CD8-positive, alpha-beta memory T cell (primary cell): ENCODE results near the gene SETSIP. TPM values are rescaled to one million over a fixed set of nuclear protein-coding genes. Genes with fewer than 3 reads are reported as not detected.

Source experiments
- CTCF ChIA-PET: fragments of 350-600 bp; sonication (Branson Sonifier 250); formaldehyde crosslinking; loops from one replicate; lab custom pipeline; 2021; ENCODE audit warnings: antibody characterized with exemption; lab: Charles Lee
- POLR2A ChIA-PET: fragments of 350-600 bp; sonication (Branson Sonifier 250); formaldehyde crosslinking; loops from one replicate; lab custom pipeline; 2021; ENCODE audit warnings: antibody characterized with exemption; lab: Charles Lee
- DNase-seq, 5 donors: peaks; one replicate each; pipeline versions ENCODE4 v3.0.0 to v3.0.0-alpha.2; 2020 to 2022; ENCODE audit warnings: mixed read lengths in 1 of 5
- H3K27ac ChIP-seq: one replicate; pipeline ENCODE4 v1.7.0; 2013; ENCODE audit warnings: low read depth, mild to moderate bottlenecking, low read length, moderate library complexity
- H3K27me3 ChIP-seq: 2 replicates; pipeline ENCODE4 v1.7.0; 2013; ENCODE audit warnings: low read length, mild to moderate bottlenecking; ENCODE audit not compliant: insufficient read depth, poor library complexity, severe bottlenecking
- H3K36me3 ChIP-seq: 2 replicates; pipeline ENCODE4 v1.7.0; 2013; ENCODE audit warnings: mild to moderate bottlenecking, low read length, moderate library complexity; ENCODE audit not compliant: insufficient read depth
- H3K4me1 ChIP-seq: 2 replicates; pipeline ENCODE4 v1.7.0; 2013; ENCODE audit warnings: mild to moderate bottlenecking, low read length, moderate library complexity; ENCODE audit not compliant: insufficient read depth
- H3K4me3 ChIP-seq: 2 replicates; pipeline ENCODE4 v1.7.0; 2013; ENCODE audit warnings: mild to moderate bottlenecking, low read length
- H3K9me3 ChIP-seq: 2 replicates; pipeline ENCODE4 v1.7.0; 2013; ENCODE audit warnings: mild to moderate bottlenecking, low read length
- H3K27ac Mint-ChIP-seq, 8 donors: one replicate each; pipeline ENCODE4 v1.8.0; 2020 to 2021; ENCODE audit warnings: mixed read lengths in 8 of 8, mild to moderate bottlenecking in 6 of 8, inconsistent platforms in 3 of 8, moderate library complexity in 3 of 8
- H3K27me3 Mint-ChIP-seq, 2 donors: one replicate each; pipeline ENCODE4 v1.8.0; 2020 to 2021; ENCODE audit warnings: mixed read lengths in 2 of 2, mild to moderate bottlenecking in 1 of 2, moderate library complexity in 1 of 2
- H3K36me3 Mint-ChIP-seq, 3 donors: one replicate each; pipeline ENCODE4 v1.8.0; 2020 to 2021; ENCODE audit warnings: mixed read lengths in 3 of 3, inconsistent platforms in 1 of 3, mild to moderate bottlenecking in 1 of 3
- H3K4me1 Mint-ChIP-seq, 3 donors: one replicate each; pipeline ENCODE4 v1.8.0; 2020 to 2021; ENCODE audit warnings: mixed read lengths in 3 of 3, inconsistent platforms in 1 of 3, mild to moderate bottlenecking in 1 of 3
- H3K4me3 Mint-ChIP-seq, 7 donors: one replicate each; pipeline ENCODE4 v1.8.0; 2020 to 2021; ENCODE audit warnings: mixed read lengths in 7 of 7, mild to moderate bottlenecking in 6 of 7, moderate library complexity in 4 of 7, inconsistent platforms in 2 of 7
- H3K9me3 Mint-ChIP-seq, 5 donors: one replicate each; pipeline ENCODE4 v1.8.0; 2020 to 2022; ENCODE audit warnings: mixed read lengths in 5 of 5, mild to moderate bottlenecking in 3 of 5, moderate library complexity in 2 of 5, inconsistent platforms in 1 of 5
- polyA plus RNA-seq: library from polyadenylated mRNA; unstranded; fragments of 300-500 nt; fragmentation: Illumina TruSeq; gene quantifications from one replicate; pipeline ENCODE4 v1.2.3, GENCODE V29; 2021
- total RNA-seq, 2 experiments: library from RNA; stranded (reverse); gene quantifications; one replicate each; pipeline ENCODE4 v1.2.3, GENCODE V29; 2021

The SETSIP gene
- total RNA-seq = under 1 TPM; 0.38 to 0.39 TPM
- polyA plus RNA-seq = not detected

GRCh38 chr1:92075311-92075710 is at the start of gene SETSIP:
TSS of gene SETSIP (minus strand) at chr1:92075411. CDS start at chr1:92075411, 0 bp downstream.
- H3K27me3 ChIP-seq = no peaks in the 10 kb centered on the region
- ChIA-PET CTCF (interaction anchor here (2.0 kb wide), 1 partner anchor 10 kb away, joined by 5 read pairs; no protein-coding TSS in a partner anchor), POLR2A (no interaction called here)
- DNase-seq = no peak
- Mint-ChIP-seq H3K27ac (peak within 1 kb of the TSS in 3 of 8 donors; percentile 0 to 39 (median 38)), H3K4me1 (peaks cover 6% of the 10 kb centered on the region in 3 donors), H3K27me3 (no peaks in the 10 kb centered on the region), H3K36me3 (peaks cover 0 to 4% (median 2%) of the 10 kb centered on the region in 3 donors), H3K4me3 (peak within 1 kb of the TSS in 1 of 7 donors; percentile 14), H3K9me3 (no peaks in the 10 kb centered on the region)
- no peak within 1 kb of the TSS for H3K4me3 ChIP-seq
- H3K9me3 ChIP-seq = no peaks in the 10 kb centered on the region
- H3K36me3 ChIP-seq = no peaks in the 10 kb centered on the region
- no peaks in the 10 kb centered on the region for H3K4me1 ChIP-seq
- no peak within 1 kb of the TSS for H3K27ac ChIP-seq

- H3K4me1 ChIP-seq = no peaks in the 10 kb centered on the region
- no peak overlapping the region for H3K27ac ChIP-seq
- POLR2A ChIA-PET = no interaction called here
- H3K4me3 ChIP-seq = no peak overlapping the region
- no peaks in the 10 kb centered on the region for H3K9me3 ChIP-seq
- Mint-ChIP-seq H3K27ac (no peak overlapping the region), H3K4me3 (no peak overlapping the region), H3K27me3 (no peaks in the 10 kb centered on the region), H3K9me3 (no peaks in the 10 kb centered on the region), H3K36me3 (peaks cover 3 to 11% (median 7%) of the 10 kb centered on the region in 3 donors), H3K4me1 (peaks cover 0 to 7% (median 4%) of the 10 kb centered on the region in 3 donors)
- CTCF ChIA-PET = no interaction called here
- DNase-seq = no peak
- no peaks in the 10 kb centered on the region for H3K36me3 ChIP-seq
- H3K27me3 ChIP-seq = no peaks in the 10 kb centered on the region
Observed at GRCh38 chr1:92123868-92124267, 48.7 kb upstream of the SETSIP start.

- Mint-ChIP-seq H3K36me3 (peaks cover 0 to 1% (median 1%) of the 10 kb centered on the region in 3 donors), H3K4me3 (no peak overlapping the region), H3K27me3 (no peaks in the 10 kb centered on the region), H3K4me1 (peaks cover 2 to 7% (median 7%) of the 10 kb centered on the region in 3 donors), H3K9me3 (no peaks in the 10 kb centered on the region), H3K27ac (no peak overlapping the region)
- Histone ChIP-seq H3K4me3 (no peak overlapping the region), H3K27ac (no peak overlapping the region), H3K36me3 (no peaks in the 10 kb centered on the region), H3K9me3 (no peaks in the 10 kb centered on the region), H3K27me3 (no peaks in the 10 kb centered on the region), H3K4me1 (no peaks in the 10 kb centered on the region)
- no peak for DNase-seq
- ChIA-PET POLR2A (no interaction called here), CTCF (no interaction called here)
Observed at GRCh38 chr1:92118826-92119225, 43.6 kb upstream of the SETSIP start.

- Mint-ChIP-seq H3K36me3 (no peaks in the 10 kb centered on the region), H3K4me1 (peaks cover 2 to 6% (median 6%) of the 10 kb centered on the region in 3 donors), H3K27ac (peak overlapping the region in 2 of 8 donors; percentile 11 to 23), H3K27me3 (no peaks in the 10 kb centered on the region), H3K4me3 (no peak overlapping the region), H3K9me3 (no peaks in the 10 kb centered on the region)
- DNase-seq = no peak
- Histone ChIP-seq H3K36me3 (no peaks in the 10 kb centered on the region), H3K27ac (no peak overlapping the region), H3K4me1 (no peaks in the 10 kb centered on the region), H3K4me3 (no peak overlapping the region), H3K27me3 (no peaks in the 10 kb centered on the region), H3K9me3 (no peaks in the 10 kb centered on the region)
- CTCF ChIA-PET = no interaction called here
- POLR2A ChIA-PET = no interaction called here
Observed at GRCh38 chr1:92117526-92117925, 42.3 kb upstream of the SETSIP start.

- H3K4me3 Mint-ChIP-seq = no peak overlapping the region
- Histone ChIP-seq H3K27ac (no peak overlapping the region), H3K36me3 (no peaks in the 10 kb centered on the region), H3K4me3 (no peak overlapping the region), H3K27me3 (no peaks in the 10 kb centered on the region), H3K9me3 (no peaks in the 10 kb centered on the region), H3K4me1 (no peaks in the 10 kb centered on the region)
- POLR2A ChIA-PET = no interaction called here
- no peak overlapping the region for H3K27ac Mint-ChIP-seq
- H3K27me3 Mint-ChIP-seq = no peaks in the 10 kb centered on the region
- CTCF ChIA-PET = no interaction called here
- DNase-seq = no peak
- H3K36me3 Mint-ChIP-seq = peaks cover 0 to 18% (median 5%) of the 10 kb centered on the region in 3 donors
- H3K4me1 Mint-ChIP-seq = no peaks in the 10 kb centered on the region
- no peaks in the 10 kb centered on the region for H3K9me3 Mint-ChIP-seq
Observed at GRCh38 chr1:92108631-92109030, 33.4 kb upstream of the SETSIP start.

- DNase-seq = no peak
- Mint-ChIP-seq H3K4me3 (no peak overlapping the region), H3K9me3 (no peaks in the 10 kb centered on the region), H3K36me3 (peaks cover 5 to 34% (median 15%) of the 10 kb centered on the region in 3 donors), H3K27me3 (no peaks in the 10 kb centered on the region), H3K4me1 (no peaks in the 10 kb centered on the region), H3K27ac (no peak overlapping the region)
- no peaks in the 10 kb centered on the region for H3K4me1 ChIP-seq
- H3K27ac ChIP-seq = no peak overlapping the region
- H3K4me3 ChIP-seq = no peak overlapping the region
- H3K27me3 ChIP-seq = no peaks in the 10 kb centered on the region
- no peaks in the 10 kb centered on the region for H3K36me3 ChIP-seq
- ChIA-PET CTCF (no interaction called here), POLR2A (no interaction called here)
- no peaks in the 10 kb centered on the region for H3K9me3 ChIP-seq
Observed at GRCh38 chr1:92105546-92106081, 30.4 kb upstream of the SETSIP start.

GRCh38 chr1:92096317-92096716 is 21.1 kb upstream of the SETSIP start:
- Mint-ChIP-seq H3K4me1 (no peaks in the 10 kb centered on the region), H3K36me3 (peaks cover 8 to 13% (median 10%) of the 10 kb centered on the region in 3 donors), H3K4me3 (no peak overlapping the region), H3K27me3 (peaks cover 0 to 2% of the 10 kb centered on the region in 2 donors), H3K27ac (no peak overlapping the region), H3K9me3 (no peaks in the 10 kb centered on the region)
- DNase-seq = no peak
- Histone ChIP-seq H3K4me1 (no peaks in the 10 kb centered on the region), H3K36me3 (no peaks in the 10 kb centered on the region), H3K9me3 (no peaks in the 10 kb centered on the region), H3K27me3 (no peaks in the 10 kb centered on the region), H3K27ac (no peak overlapping the region), H3K4me3 (no peak overlapping the region)
- CTCF ChIA-PET = no interaction called here
- POLR2A ChIA-PET = no interaction called here

GRCh38 chr1:92095874-92096273 is 20.7 kb upstream of the SETSIP start:
- no peak overlapping the region for H3K4me3 Mint-ChIP-seq
- H3K9me3 Mint-ChIP-seq = no peaks in the 10 kb centered on the region
- Histone ChIP-seq H3K36me3 (no peaks in the 10 kb centered on the region), H3K9me3 (no peaks in the 10 kb centered on the region), H3K4me3 (no peak overlapping the region), H3K4me1 (no peaks in the 10 kb centered on the region), H3K27ac (no peak overlapping the region), H3K27me3 (no peaks in the 10 kb centered on the region)
- POLR2A ChIA-PET = no interaction called here
- H3K27me3 Mint-ChIP-seq = peaks cover 0 to 2% of the 10 kb centered on the region in 2 donors
- CTCF ChIA-PET = no interaction called here
- no peak for DNase-seq
- H3K36me3 Mint-ChIP-seq = peaks cover 4 to 14% (median 8%) of the 10 kb centered on the region in 3 donors
- no peaks in the 10 kb centered on the region for H3K4me1 Mint-ChIP-seq
- no peak overlapping the region for H3K27ac Mint-ChIP-seq
